WERI-Rb-1 (cell line): ENCODE measurements around the gene ACTG2.

Experiments used
- DNase-seq: peaks from one replicate; pipeline ENCODE4 v3.0.0-alpha.2; 2020
- H3K27ac ChIP-seq: fragments of 250-450 bp; sonication (Bioruptor Pico); 2 replicates; pipeline ENCODE4 v1.5.1; 2020; ENCODE audit warnings: mild to moderate bottlenecking, moderate library complexity
- H3K27me3 ChIP-seq: fragments of 250-450 bp; sonication (Bioruptor Pico); 2 replicates; pipeline ENCODE4 v1.5.1; 2021; ENCODE audit warnings: mild to moderate bottlenecking, low read depth, moderate library complexity; ENCODE audit not compliant: insufficient read depth, severe bottlenecking
- H3K36me3 ChIP-seq: fragments of 250-450 bp; sonication (Bioruptor Pico); 2 replicates; pipeline ENCODE4 v1.5.1; 2020; ENCODE audit warnings: mild to moderate bottlenecking, moderate library complexity
- H3K4me3 ChIP-seq: 2 replicates; pipeline ENCODE4 v1.5.1; 2011; ENCODE audit warnings: low read depth, mild to moderate bottlenecking, control low read depth, low read length
- H3K9me3 ChIP-seq: fragments of 250-450 bp; sonication (Bioruptor Pico); 2 replicates; pipeline ENCODE4 v1.5.1; 2021; ENCODE audit warnings: mild to moderate bottlenecking, moderate library complexity; ENCODE audit not compliant: severe bottlenecking
- CTCF ChIP-seq: IDR thresholded peaks from 2 replicates; pipeline ENCODE4 v1.5.1; 2011; ENCODE audit warnings: low read depth, mild to moderate bottlenecking, control low read depth, inconsistent platforms, low read length

Gene ACTG2

GRCh38 chr2:73856214-73856613 lies 36.6 kb upstream of the ACTG2 start:
- Histone ChIP-seq H3K27me3 (no peaks in the 10 kb centered on the region), H3K36me3 (peaks cover 68% of the 10 kb centered on the region), H3K9me3 (no peaks in the 10 kb centered on the region), H3K27ac (no peak overlapping the region), H3K4me3 (no peak overlapping the region)
- DNase-seq = no peak
- no peak for TF ChIP-seq CTCF

GRCh38 chr2:73859721-73860586 lies 32.9 kb upstream of the ACTG2 start:
- no peak for TF ChIP-seq CTCF
- H3K36me3 ChIP-seq = peaks cover 68% of the 10 kb centered on the region

GRCh38 chr2:73862987-73863386 lies 29.8 kb upstream of the ACTG2 start:
- H3K36me3 ChIP-seq = peaks cover 65% of the 10 kb centered on the region
- no peaks in the 10 kb centered on the region for H3K27me3 ChIP-seq
- H3K9me3 ChIP-seq = no peaks in the 10 kb centered on the region
- no peak overlapping the region for H3K27ac ChIP-seq
- no peak overlapping the region for H3K4me3 ChIP-seq
- DNase-seq = no peak
- no peak for TF ChIP-seq CTCF

More at GRCh38 chr2:73859721-73860586, 32.9 kb upstream of the ACTG2 start:
- Histone ChIP-seq H3K9me3 (no peaks in the 10 kb centered on the region), H3K27me3 (no peaks in the 10 kb centered on the region), H3K27ac (no peak overlapping the region), H3K4me3 (no peak overlapping the region)
- no peak for DNase-seq

GRCh38 chr2:73868204-73868978 lies 24.4 kb upstream of the ACTG2 start:
- H3K9me3 ChIP-seq = no peaks in the 10 kb centered on the region
- no peak for TF ChIP-seq CTCF
- peaks cover 29% of the 10 kb centered on the region for H3K36me3 ChIP-seq
- H3K27me3 ChIP-seq = no peaks in the 10 kb centered on the region
- no peak overlapping the region for H3K27ac ChIP-seq
- H3K4me3 ChIP-seq = no peak overlapping the region
- DNase-seq = no peak

- Histone ChIP-seq H3K9me3 (no peaks in the 10 kb centered on the region), H3K27me3 (no peaks in the 10 kb centered on the region), H3K27ac (no peak overlapping the region), H3K36me3 (peaks cover 17% of the 10 kb centered on the region), H3K4me3 (no peak overlapping the region)
- TF ChIP-seq CTCF = no peak
- no peak for DNase-seq
Observed at GRCh38 chr2:73870084-73870483, 22.7 kb upstream of the ACTG2 start.
